A549 (cell line): ENCODE measurements around the gene SCUBE3. TPM values are rescaled to one million over a fixed set of nuclear protein-coding genes. Genes with fewer than 3 reads are reported as not detected.
A peak's percentile ranks its signal among the peaks of the same experiment; 100 is the strongest.

Experiments
- ATAC-seq, 2 experiments: fragments of 200-7000 bp in 1 of 2; fragments of >200 bp in 1 of 2; cut with Nextera tagmentation in 1 of 2; cut with Tn5 transposase in 1 of 2; 3 replicates each; pipeline versions ENCODE4 v1.8.0 to v1.9.1; 2018 to 2020; ENCODE audit warnings: mild to moderate bottlenecking in 1 of 2, moderate library complexity in 1 of 2
- CTCF ChIA-PET: fragments of 300-600 bp; sonication (Branson Sonifier 250); formaldehyde crosslinking; extraction: SDS; loops from one replicate; lab custom pipeline; 2021; ENCODE audit warnings: antibody characterized with exemption, inconsistent platforms; lab: Yijun Ruan, JAX
- POLR2A ChIA-PET: fragments of 350-600 bp; formaldehyde crosslinking; extraction: SDS; loops from one replicate; lab custom pipeline; 2021; ENCODE audit warnings: antibody characterized with exemption, inconsistent platforms; lab: Yijun Ruan, JAX
- DNase-seq, 2 experiments: peaks; one replicate each; pipeline versions ENCODE4 v3.0.0 to v3.0.0-alpha.2; 2011 to 2016; ENCODE audit warnings: low read depth in 1 of 2, low spot score in 1 of 2
- FAIRE-seq: peaks from 2 replicates; lab custom pipeline; 2011; peaks lifted over from hg19 to GRCh38; lab: Jason Lieb, UNC
- H3K27ac ChIP-seq, 2 experiments: fragments of >200 bp; sonication (Bioruptor Twin); formaldehyde crosslinking; 3 replicates each; pipeline ENCODE4 v1.5.1; 2016 to 2017
- H3K4me1 ChIP-seq: fragments of >200 bp; sonication (Bioruptor Twin); formaldehyde crosslinking; 3 replicates; pipeline ENCODE4 v1.6.1; 2016
- H3K4me2 ChIP-seq: fragments of >200 bp; sonication (Bioruptor Twin); formaldehyde crosslinking; 3 replicates; pipeline ENCODE4 v1.6.1; 2016
- H3K4me3 ChIP-seq: fragments of >200 bp; sonication (Bioruptor Twin); formaldehyde crosslinking; 3 replicates; pipeline ENCODE4 v1.5.1; 2016
- H3K9me3 ChIP-seq: fragments of >200 bp; sonication (Bioruptor Twin); formaldehyde crosslinking; 3 replicates; pipeline ENCODE4 v1.6.1; 2016
- EP300 ChIP-seq, 2 experiments: fragments of >200 bp; sonication (Bioruptor Twin); formaldehyde crosslinking; IDR thresholded peaks; 2 replicates in 1 of 2; 3 replicates in 1 of 2; pipeline ENCODE4 v1.6.1; 2016 to 2017
- ESRRA ChIP-seq: fragments of 150-350 bp; IDR thresholded peaks from 2 replicates; pipeline ENCODE4 v1.6.1; 2014; ENCODE audit warnings: mild to moderate bottlenecking, low read length, borderline replicate concordance
- KDM5A ChIP-seq: fragments of 200-600 bp; sonication (generic); IDR thresholded peaks from 2 replicates; pipeline ENCODE4 v1.6.1; 2016; ENCODE audit warnings: antibody characterized with exemption, mild to moderate bottlenecking
- MAFK ChIP-seq: fragments of 450-650 bp; IDR thresholded peaks from 2 replicates; pipeline ENCODE4 v1.6.1; 2014; ENCODE audit not compliant: partially characterized antibody
- NFE2L2 ChIP-seq: fragments of 150-350 bp; conservative IDR thresholded peaks from 2 replicates; pipeline ENCODE4 v1.6.1; 2014; ENCODE audit warnings: low read length
- PHF8 ChIP-seq: fragments of 200-600 bp; sonication (generic); IDR thresholded peaks from 2 replicates; pipeline ENCODE4 v1.6.1; 2016; ENCODE audit warnings: low read depth, mild to moderate bottlenecking, antibody characterized with exemption, moderate library complexity, borderline replicate concordance
- POLR2A ChIP-seq: IDR thresholded peaks from 2 replicates; pipeline ENCODE4 v1.6.1; 2012; ENCODE audit warnings: mild to moderate bottlenecking, low read length
- RARB ChIP-seq: fragments of 250-450 bp; sonication (Bioruptor Pico); IDR thresholded peaks from 2 replicates; pipeline ENCODE4 v1.8.0; 2021; ENCODE audit warnings: mild to moderate bottlenecking, moderate library complexity
- RFX5 ChIP-seq: fragments of 450-650 bp; IDR thresholded peaks from 2 replicates; pipeline ENCODE4 v1.7.1; 2014; ENCODE audit warnings: antibody characterized with exemption, mild to moderate bottlenecking, moderate library complexity
- RNF2 ChIP-seq: fragments of 200-600 bp; sonication (generic); IDR thresholded peaks from 2 replicates; pipeline ENCODE4 v1.6.1; 2016; ENCODE audit warnings: low read depth, mild to moderate bottlenecking, antibody characterized with exemption, moderate library complexity, borderline replicate concordance
- ZFP36 ChIP-seq: fragments of 450-650 bp; IDR thresholded peaks from 2 replicates; pipeline ENCODE4 v1.6.1; 2014; ENCODE audit warnings: borderline replicate concordance; ENCODE audit not compliant: partially characterized antibody
- ZNF302 ChIP-seq: fragments of 250-450 bp; sonication (Bioruptor Pico); IDR thresholded peaks from 2 replicates; pipeline ENCODE4 v1.9.0; 2021; ENCODE audit warnings: inconsistent platforms, mild to moderate bottlenecking, moderate library complexity
- WGBS: methylation state at CpG from one replicate; pipeline ENCODE4 v1.1.6; 2017; ENCODE audit errors: missing lambda C conversion rate; 5-methylcytosine and 5-hydroxymethylcytosine counted together
- polyA plus RNA-seq, 4 experiments: library from polyadenylated mRNA; depleted of rRNA in 3 of 4; stranded (reverse); fragments of >200 nt; fragmentation: RNase III in 1 of 4; extraction: RNeasy Plus Mini Kit Qiagen cat#74134 plus additional on column Dnase treatment in 1 of 4; gene quantifications; 2 replicates in 3 of 4; 3 replicates in 1 of 4; pipeline ENCODE4 v1.2.3, GENCODE V29; 2011 to 2017
- TF ChIP-seq, protein P1 (sequence below): fragments of 250-450 bp; sonication (Bioruptor Pico); IDR thresholded peaks from 2 replicates; pipeline ENCODE4 v1.5.0; 2020; ENCODE audit warnings: low read depth, mild to moderate bottlenecking, moderate library complexity

The SCUBE3 gene
- polyA plus RNA-seq, 2 of the 4 experiments (the other 2 are of a cell fraction), result 0.06 to 0.13 TPM

DNA sequence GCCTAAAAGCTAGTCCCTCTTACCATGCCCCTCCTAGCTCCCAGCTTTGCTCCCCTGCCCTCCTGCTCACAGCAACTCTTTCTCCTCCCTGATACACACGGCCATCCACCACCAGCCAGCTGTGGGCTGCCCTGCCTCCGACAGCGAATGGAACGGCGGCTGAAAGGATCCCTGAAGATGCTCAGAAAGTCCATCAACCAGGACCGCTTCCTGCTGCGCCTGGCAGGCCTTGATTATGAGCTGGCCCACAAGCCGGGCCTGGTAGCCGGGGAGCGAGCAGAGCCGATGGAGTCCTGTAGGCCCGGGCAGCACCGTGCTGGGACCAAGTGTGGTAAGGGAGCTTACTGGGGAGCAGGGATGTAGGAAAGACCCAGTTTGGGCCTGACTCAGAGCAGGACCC is 29.1 kb downstream of the SCUBE3 start:
- no peaks in the 10 kb centered on the region for H3K9me3 ChIP-seq
- ChIA-PET POLR2A (no interaction called here), CTCF (interaction anchor here (0.6 to 10.5 kb wide), 4 partner anchors 24 to 256 kb away, joined by 3 to 107 read pairs (median 32); no protein-coding TSS in a partner anchor)
- no peak overlapping the region for H3K27ac ChIP-seq
- no peak overlapping the region for H3K4me3 ChIP-seq
- no peak overlapping the region for H3K4me2 ChIP-seq
- TF ChIP-seq RFX5, result no peak
- TF ChIP-seq RARB (CRISPR knock-in tag), result no peak
- no peak for TF ChIP-seq ZNF302 (CRISPR knock-in tag)
- TF ChIP-seq ESRRA, result no peak
- FAIRE-seq, result no peak
- ATAC-seq, result no peak
- H3K4me1 ChIP-seq, result 0 out of 3 replicates have a peak, but pooled peaks cover under 1% of the 10 kb centered on the region
- no peak for DNase-seq
- 94% methylated on average over 6 of the region's 13 CpGs for WGBS

DNA sequence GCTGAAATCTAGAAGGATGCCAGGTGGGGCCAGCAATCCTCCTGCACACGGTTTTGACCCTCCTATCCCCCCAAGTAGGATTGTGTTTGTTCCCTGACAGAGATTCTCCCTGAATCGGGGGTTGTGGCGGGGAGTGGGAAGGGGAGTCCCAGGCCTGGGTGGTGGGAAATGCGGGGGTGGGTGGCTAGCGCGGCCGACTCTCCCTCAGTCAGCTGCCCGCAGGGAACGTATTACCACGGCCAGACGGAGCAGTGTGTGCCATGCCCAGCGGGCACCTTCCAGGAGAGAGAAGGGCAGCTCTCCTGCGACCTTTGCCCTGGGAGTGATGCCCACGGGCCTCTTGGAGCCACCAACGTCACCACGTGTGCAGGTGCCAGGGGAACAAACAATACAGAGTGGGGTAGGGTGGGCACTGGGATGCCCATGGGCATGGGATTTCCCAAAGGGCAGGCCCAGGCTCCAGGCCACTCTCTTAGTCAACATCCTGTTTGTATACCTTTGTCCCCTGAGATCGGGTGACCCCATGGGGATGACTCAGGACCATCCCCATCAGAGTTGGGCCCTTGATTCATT is 29.7 kb downstream of the SCUBE3 start:
- Histone ChIP-seq H3K9me3 (no peaks in the 10 kb centered on the region), H3K4me2 (no peak overlapping the region), H3K4me1 (peaks cover 6% of the 10 kb centered on the region; the same call in 1 of the 3 replicates), H3K4me3 (no peak overlapping the region), H3K27ac (no peak overlapping the region)
- TF ChIP-seq EP300 (IDR thresholded peaks at IDR 0.05), result no peak
- DNase-seq (no peak), ATAC-seq (no peak), FAIRE-seq (no peak)
- ChIA-PET POLR2A (no interaction called here), CTCF (interaction anchor here (1.0 to 10.5 kb wide), 3 partner anchors 25 to 98 kb away, joined by 3 to 107 read pairs (median 61); no protein-coding TSS in a partner anchor)
- 83% methylated on average over 12 of the region's 17 CpGs for WGBS

DNA sequence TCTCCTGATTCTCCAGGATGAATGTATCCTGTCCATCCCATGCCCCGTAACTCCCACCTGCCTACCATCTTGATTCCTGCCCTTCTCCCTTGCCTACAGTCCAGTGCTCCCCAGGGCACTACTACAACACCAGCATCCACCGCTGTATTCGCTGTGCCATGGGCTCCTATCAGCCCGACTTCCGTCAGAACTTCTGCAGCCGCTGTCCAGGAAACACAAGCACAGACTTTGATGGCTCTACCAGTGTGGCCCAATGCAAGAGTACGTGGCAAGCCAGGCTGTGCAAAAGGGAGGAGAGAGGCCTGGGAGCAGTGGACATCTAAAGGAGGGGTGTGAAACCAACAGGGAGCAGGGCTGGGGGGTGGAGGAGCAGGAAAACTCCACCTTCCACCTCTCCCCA is 30.8 kb downstream of the SCUBE3 start:
- DNase-seq (no peak), FAIRE-seq (no peak), ATAC-seq (no peak)
- Histone ChIP-seq H3K4me3 (no peak overlapping the region), H3K4me1 (peaks cover 10% of the 10 kb centered on the region; the same call in 1 of the 3 replicates), H3K9me3 (no peaks in the 10 kb centered on the region), H3K4me2 (no peak overlapping the region), H3K27ac (no peak overlapping the region)
- POLR2A ChIA-PET, result no interaction called here
- TF ChIP-seq, protein P1, sequence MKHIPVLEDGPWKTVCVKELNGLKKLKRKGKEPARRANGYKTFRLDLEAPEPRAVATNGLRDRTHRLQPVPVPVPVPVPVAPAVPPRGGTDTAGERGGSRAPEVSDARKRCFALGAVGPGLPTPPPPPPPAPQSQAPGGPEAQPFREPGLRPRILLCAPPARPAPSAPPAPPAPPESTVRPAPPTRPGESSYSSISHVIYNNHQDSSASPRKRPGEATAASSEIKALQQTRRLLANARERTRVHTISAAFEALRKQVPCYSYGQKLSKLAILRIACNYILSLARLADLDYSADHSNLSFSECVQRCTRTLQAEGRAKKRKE (CRISPR knock-in tag), result no peak
- no peak for TF ChIP-seq KDM5A
- no peak for TF ChIP-seq POLR2A
- CTCF ChIA-PET, result no interaction called here
- WGBS, result 94% methylated on average over 7 of the region's 7 CpGs

DNA sequence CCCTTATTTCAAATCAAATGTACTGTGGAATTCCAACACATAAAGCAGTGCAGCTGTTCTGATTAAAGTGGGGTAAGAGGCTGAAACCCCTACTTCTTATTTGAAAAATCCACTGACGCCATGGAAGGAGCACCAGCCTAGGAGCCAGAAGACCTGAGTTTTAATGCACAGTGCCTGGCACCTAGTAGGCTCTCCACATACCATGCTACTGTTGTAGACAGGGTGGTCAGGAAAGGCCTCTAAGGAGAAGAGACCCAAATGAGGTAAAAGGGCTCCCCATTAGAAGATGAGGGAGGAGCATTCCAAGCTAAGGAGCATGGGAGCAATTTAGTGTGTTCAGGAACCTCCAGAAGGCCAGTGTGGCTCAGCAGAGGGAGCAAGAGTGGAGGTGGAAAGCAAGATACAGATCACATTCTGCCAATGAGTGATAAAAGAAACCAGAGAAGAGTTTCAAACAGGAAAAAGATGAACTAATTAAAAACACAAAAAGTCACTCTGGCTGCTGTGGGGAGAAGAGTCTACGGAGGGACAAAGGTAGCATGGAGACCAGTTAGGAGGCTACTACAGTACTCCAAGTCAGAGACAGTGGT is 34.0 kb downstream of the SCUBE3 start:
- peak overlapping the region in 1 of 2 experiments; percentile 64; a peak in 4 of 6 replicates for H3K27ac ChIP-seq
- peaks cover 10% of the 10 kb centered on the region; the same call in 1 of the 3 replicates for H3K4me1 ChIP-seq
- ChIA-PET POLR2A (no interaction called here), CTCF (interaction anchor here (0.8 to 2.0 kb wide), 4 partner anchors 10 to 94 kb away, joined by 3 to 6 read pairs (median 3); partner anchors contain the start of gene PPARD)
- no peak overlapping the region for H3K4me3 ChIP-seq
- ATAC-seq (no peak), FAIRE-seq (no peak), DNase-seq (no peak)
- H3K9me3 ChIP-seq, result no peaks in the 10 kb centered on the region
- 92% methylated on average over 2 of the region's 2 CpGs for WGBS
- peak overlapping the region; percentile 33; the same call in 1 of the 3 replicates for H3K4me2 ChIP-seq
- TF ChIP-seq MAFK, result no peak
- no peak for TF ChIP-seq ZFP36
- no peak for TF ChIP-seq RNF2

DNA sequence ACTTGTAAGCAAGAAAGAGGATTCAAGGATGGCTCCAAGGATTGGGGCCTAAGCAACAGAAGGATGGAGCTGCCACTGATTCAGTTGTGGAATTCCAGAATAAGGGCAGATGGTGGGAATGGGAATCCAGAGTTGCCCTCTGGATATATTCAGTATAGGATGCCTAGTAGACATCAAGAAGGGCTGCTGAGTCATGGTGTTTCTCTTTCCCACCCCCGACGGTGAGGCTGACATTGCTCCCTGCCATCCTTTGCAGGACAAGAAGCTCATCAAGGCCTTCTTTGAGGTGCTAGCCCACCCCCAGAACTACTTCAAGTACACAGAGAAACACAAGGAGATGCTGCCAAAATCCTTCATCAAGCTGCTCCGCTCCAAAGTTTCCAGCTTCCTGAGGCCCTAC is 34.5 kb downstream of the SCUBE3 start:
- DNase-seq (peak in 1 of 2 experiments; percentile 7), ATAC-seq (no peak), FAIRE-seq (no peak)
- Histone ChIP-seq H3K4me1 (peaks cover 10% of the 10 kb centered on the region; the same call in 1 of the 3 replicates), H3K27ac (peak overlapping the region in 1 of 2 experiments; percentile 64; a peak in 4 of 6 replicates), H3K4me2 (peak overlapping the region; percentile 33), H3K9me3 (no peaks in the 10 kb centered on the region), H3K4me3 (no peak overlapping the region)
- ChIA-PET CTCF (interaction anchor here (0.8 to 5.5 kb wide), 4 partner anchors 8 to 94 kb away, joined by 3 to 41 read pairs (median 6); partner anchors contain the start of gene PPARD), POLR2A (no interaction called here)
- WGBS, result 46% methylated on average over 3 of the region's 3 CpGs
- TF ChIP-seq NFE2L2 (0 out of 2 replicates have a peak, but pooled peaks have one; percentile 16), MAFK (peak; percentile 26), PHF8 (no peak)
